ENCODE measurements around the gene CLEC16A. TPM values are rescaled to one million over a fixed set of nuclear protein-coding genes. Genes with fewer than 3 reads are reported as not detected.

The CLEC16A gene
- total and polyA plus RNA-seq, 9 of the 15 experiments (the other 6 are each of a cell fraction or from before 2014, with no cell fraction given), result 1.00 to 22.3 (median 10.0) TPM

DNA sequence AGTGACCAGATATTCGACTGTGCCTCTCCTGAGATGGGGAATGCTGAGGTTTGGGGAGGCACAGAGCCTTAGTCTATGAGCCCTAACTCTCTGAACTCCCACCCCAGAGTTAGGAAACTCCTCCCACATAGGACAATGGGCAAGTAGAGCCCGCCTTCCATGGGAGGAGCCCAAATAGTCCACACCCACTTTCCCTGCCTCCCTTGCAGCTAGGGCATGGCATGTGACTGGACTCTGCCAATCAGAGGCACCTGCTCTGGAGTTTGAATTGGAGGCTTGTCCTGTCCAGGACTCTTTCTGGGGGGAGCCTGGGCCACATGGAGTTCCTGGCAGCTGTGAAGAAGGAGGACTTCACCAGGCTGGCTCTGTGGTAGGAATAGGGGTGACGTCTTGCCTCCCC is 263.3 kb downstream of the CLEC16A start (continued):
- TF ChIP-seq, protein P1, sequence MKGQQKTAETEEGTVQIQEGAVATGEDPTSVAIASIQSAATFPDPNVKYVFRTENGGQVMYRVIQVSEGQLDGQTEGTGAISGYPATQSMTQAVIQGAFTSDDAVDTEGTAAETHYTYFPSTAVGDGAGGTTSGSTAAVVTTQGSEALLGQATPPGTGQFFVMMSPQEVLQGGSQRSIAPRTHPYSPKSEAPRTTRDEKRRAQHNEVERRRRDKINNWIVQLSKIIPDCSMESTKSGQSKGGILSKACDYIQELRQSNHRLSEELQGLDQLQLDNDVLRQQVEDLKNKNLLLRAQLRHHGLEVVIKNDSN (CRISPR knock-in tag; IDR thresholded peaks at IDR 0.05), result peak; percentile 98
- TF ChIP-seq, protein P2, sequence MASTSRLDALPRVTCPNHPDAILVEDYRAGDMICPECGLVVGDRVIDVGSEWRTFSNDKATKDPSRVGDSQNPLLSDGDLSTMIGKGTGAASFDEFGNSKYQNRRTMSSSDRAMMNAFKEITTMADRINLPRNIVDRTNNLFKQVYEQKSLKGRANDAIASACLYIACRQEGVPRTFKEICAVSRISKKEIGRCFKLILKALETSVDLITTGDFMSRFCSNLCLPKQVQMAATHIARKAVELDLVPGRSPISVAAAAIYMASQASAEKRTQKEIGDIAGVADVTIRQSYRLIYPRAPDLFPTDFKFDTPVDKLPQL (IDR thresholded peaks at IDR 0.05; ENCODE audit: extremely low read depth, insufficient read length), result no peak
- TF ChIP-seq RBM34 (IDR thresholded peaks at IDR 0.05; ENCODE audit: borderline replicate concordance, insufficient read depth, low read length), result no peak
- TF ChIP-seq EP300 (IDR thresholded peaks at IDR 0.05; ENCODE audit: low read length), result no peak
- no peak for TF ChIP-seq HMGN3 (IDR thresholded peaks at IDR 0.05; ENCODE audit: borderline replicate concordance, extremely low read depth, insufficient read length, low read depth, low read length)
- no peak for TF ChIP-seq ZNF347 (CRISPR knock-in tag; IDR thresholded peaks at IDR 0.05; ENCODE audit: low read depth)
- TF ChIP-seq, protein P3, sequence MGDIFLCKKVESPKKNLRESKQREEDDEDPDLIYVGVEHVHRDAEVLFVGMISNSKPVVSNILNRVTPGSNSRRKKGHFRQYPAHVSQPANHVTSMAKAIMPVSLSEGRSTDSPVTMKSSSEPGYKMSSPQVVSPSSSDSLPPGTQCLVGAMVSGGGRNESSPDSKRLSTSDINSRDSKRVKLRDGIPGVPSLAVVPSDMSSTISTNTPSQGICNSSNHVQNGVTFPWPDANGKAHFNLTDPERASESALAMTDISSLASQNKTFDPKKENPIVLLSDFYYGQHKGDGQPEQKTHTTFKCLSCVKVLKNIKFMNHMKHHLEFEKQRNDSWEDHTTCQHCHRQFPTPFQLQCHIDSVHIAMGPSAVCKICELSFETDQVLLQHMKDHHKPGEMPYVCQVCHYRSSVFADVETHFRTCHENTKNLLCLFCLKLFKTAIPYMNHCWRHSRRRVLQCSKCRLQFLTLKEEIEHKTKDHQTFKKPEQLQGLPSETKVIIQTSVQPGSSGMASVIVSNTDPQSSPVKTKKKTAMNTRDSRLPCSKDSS (IDR thresholded peaks at IDR 0.05; ENCODE audit: low read depth, partially characterized antibody), result peak; percentile 89
- no peak for TF ChIP-seq MCM5 (IDR thresholded peaks at IDR 0.05; ENCODE audit: low read depth)
- TF ChIP-seq PRMT5 (CRISPR knock-in tag; IDR thresholded peaks at IDR 0.05), result no peak
- TF ChIP-seq SP1 (CRISPR knock-in tag; IDR thresholded peaks at IDR 0.05), result peak; percentile 93
- TF ChIP-seq, protein P4, sequence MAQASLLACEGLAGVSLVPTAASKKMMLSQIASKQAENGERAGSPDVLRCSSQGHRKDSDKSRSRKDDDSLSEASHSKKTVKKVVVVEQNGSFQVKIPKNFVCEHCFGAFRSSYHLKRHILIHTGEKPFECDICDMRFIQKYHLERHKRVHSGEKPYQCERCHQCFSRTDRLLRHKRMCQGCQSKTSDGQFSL (CRISPR knock-in tag; IDR thresholded peaks at IDR 0.05), result no peak
- TF ChIP-seq, protein P4 (tag; IDR thresholded peaks at IDR 0.05), result no peak
- TF ChIP-seq RAD51 (IDR thresholded peaks at IDR 0.05; ENCODE audit: borderline replicate concordance, low read depth), result peak; percentile 77
- TF ChIP-seq, protein P5, sequence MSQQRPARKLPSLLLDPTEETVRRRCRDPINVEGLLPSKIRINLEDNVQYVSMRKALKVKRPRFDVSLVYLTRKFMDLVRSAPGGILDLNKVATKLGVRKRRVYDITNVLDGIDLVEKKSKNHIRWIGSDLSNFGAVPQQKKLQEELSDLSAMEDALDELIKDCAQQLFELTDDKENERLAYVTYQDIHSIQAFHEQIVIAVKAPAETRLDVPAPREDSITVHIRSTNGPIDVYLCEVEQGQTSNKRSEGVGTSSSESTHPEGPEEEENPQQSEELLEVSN (IDR thresholded peaks at IDR 0.05; ENCODE audit: borderline replicate concordance in 1 of 2, extremely low read depth in 1 of 2, insufficient read depth in 1 of 2, insufficient read length in 1 of 2, low read depth in 1 of 2, low read length in 1 of 2, poor library complexity in 1 of 2, severe bottlenecking in 1 of 2), result no peak
- no peak for TF ChIP-seq ZNF431 (CRISPR knock-in tag; IDR thresholded peaks at IDR 0.05)
- peak; percentile 95 for TF ChIP-seq TRIM28 (IDR thresholded peaks at IDR 0.05)
- TF ChIP-seq NEUROD1 (IDR thresholded peaks at IDR 0.05; ENCODE audit: borderline replicate concordance, low read depth, low read length, partially characterized antibody), result no peak
- no peak for TF ChIP-seq ZNF384 (IDR thresholded peaks at IDR 0.05; ENCODE audit: low read depth, low read length)
- TF ChIP-seq XRCC3 (IDR thresholded peaks at IDR 0.05), result no peak
- TF ChIP-seq CBFA2T2 (conservative IDR thresholded peaks at IDR 0.05), result 0 out of 2 replicates have a peak, but pooled peaks have one; percentile 27
- no peak for TF ChIP-seq KAT7 (CRISPR knock-in tag; IDR thresholded peaks at IDR 0.05; ENCODE audit: borderline replicate concordance)
- peak in 1 of 2 experiments; percentile 58; a peak in 1 of 4 replicates for TF ChIP-seq TEAD1 (CRISPR knock-in tag; IDR thresholded peaks at IDR 0.05)
- TF ChIP-seq EHMT2 (IDR thresholded peaks at IDR 0.05), result no peak
- no peak for TF ChIP-seq MAFF (IDR thresholded peaks at IDR 0.05; ENCODE audit: low read length)
- no peak for TF ChIP-seq ZBTB8A (IDR thresholded peaks at IDR 0.05; ENCODE audit: partially characterized antibody)
- TF ChIP-seq PURB (CRISPR knock-in tag; IDR thresholded peaks at IDR 0.05; ENCODE audit: low read depth), result no peak

Data from K562 (cell line).